ENCODE results near the gene FMNL2.

FMNL2 gene

GRCh38 chr2:152326710-152327109 is 8.3 kb upstream of the FMNL2 start:
- Histone ChIP-seq H3K4me2 (ENCODE audit: low read depth, low read length) (no peak overlapping the region), H4K20me1 (ENCODE audit: insufficient read depth, low read length) (no peaks in the 10 kb centered on the region), H2AFZ (ENCODE audit: low read length) (no peak overlapping the region), H3K27ac (ENCODE audit: low read length) (no peak overlapping the region), H3K36me3 (replicated peaks; ENCODE audit: insufficient read depth, low read length) (no peaks in the 10 kb centered on the region), H3K4me3 (ENCODE audit: low read length) (no peak overlapping the region), H3K27me3 (replicated peaks; ENCODE audit: insufficient read depth, low read length) (no peaks in the 10 kb centered on the region), H3K9ac (ENCODE audit: low read length) (no peak overlapping the region), H3K79me2 (ENCODE audit: low read length) (no peaks in the 10 kb centered on the region), H3K9me3 (replicated peaks; ENCODE audit: insufficient read depth, low read length) (no peaks in the 10 kb centered on the region), H3F3A (ENCODE audit: insufficient read depth, low read length) (no peaks in the 10 kb centered on the region), H3K9me2 (replicated peaks; ENCODE audit: insufficient read depth, low read length) (no peaks in the 10 kb centered on the region), H3K4me1 (ENCODE audit: low read length) (no peaks in the 10 kb centered on the region)
- no peak for DNase-seq
- no peak for TF ChIP-seq EZH2phosphoT487 (IDR thresholded peaks at IDR 0.05; ENCODE audit: low read length)
- no peak for TF ChIP-seq EZH2 (optimal IDR thresholded peaks at IDR 0.05; ENCODE audit: low read depth, low read length)
- no peak for TF ChIP-seq CTCF (IDR thresholded peaks at IDR 0.05; ENCODE audit: low read length)

- Histone ChIP-seq H3K79me2 (ENCODE audit: low read length) (no peaks in the 10 kb centered on the region), H4K20me1 (ENCODE audit: insufficient read depth, low read length) (no peaks in the 10 kb centered on the region), H3K9me2 (replicated peaks; ENCODE audit: insufficient read depth, low read length) (no peaks in the 10 kb centered on the region), H3K4me3 (ENCODE audit: low read length) (no peak overlapping the region), H3K9me3 (replicated peaks; ENCODE audit: insufficient read depth, low read length) (no peaks in the 10 kb centered on the region), H2AFZ (ENCODE audit: low read length) (no peak overlapping the region), H3K9ac (ENCODE audit: low read length) (no peak overlapping the region), H3K27me3 (replicated peaks; ENCODE audit: insufficient read depth, low read length) (no peaks in the 10 kb centered on the region), H3K36me3 (replicated peaks; ENCODE audit: insufficient read depth, low read length) (no peaks in the 10 kb centered on the region), H3K4me2 (ENCODE audit: low read depth, low read length) (no peak overlapping the region), H3K4me1 (ENCODE audit: low read length) (no peaks in the 10 kb centered on the region), H3K27ac (ENCODE audit: low read length) (no peak overlapping the region), H3F3A (ENCODE audit: insufficient read depth, low read length) (no peaks in the 10 kb centered on the region)
- DNase-seq: no peak
- TF ChIP-seq EZH2 (optimal IDR thresholded peaks at IDR 0.05; ENCODE audit: low read depth, low read length): no peak
- no peak for TF ChIP-seq CTCF (IDR thresholded peaks at IDR 0.05; ENCODE audit: low read length)
- no peak for TF ChIP-seq EZH2phosphoT487 (IDR thresholded peaks at IDR 0.05; ENCODE audit: low read length)
Observed at GRCh38 chr2:152328013-152328412, 7.0 kb upstream of the FMNL2 start.

GRCh38 chr2:152330235-152330866 is 4.6 kb upstream of the FMNL2 start:
- TF ChIP-seq EZH2 (optimal IDR thresholded peaks at IDR 0.05; ENCODE audit: low read depth, low read length) (no peak), CTCF (IDR thresholded peaks at IDR 0.05; ENCODE audit: low read length) (no peak), EZH2phosphoT487 (IDR thresholded peaks at IDR 0.05; ENCODE audit: low read length) (no peak)
- Histone ChIP-seq H3K36me3 (replicated peaks; ENCODE audit: insufficient read depth, low read length) (no peaks in the 10 kb centered on the region), H3K4me3 (ENCODE audit: low read length) (no peak overlapping the region), H3K27ac (ENCODE audit: low read length) (no peak overlapping the region), H3K79me2 (ENCODE audit: low read length) (no peaks in the 10 kb centered on the region), H3K4me2 (ENCODE audit: low read depth, low read length) (no peak overlapping the region), H3K4me1 (ENCODE audit: low read length) (no peaks in the 10 kb centered on the region), H2AFZ (ENCODE audit: low read length) (no peak overlapping the region), H3F3A (ENCODE audit: insufficient read depth, low read length) (no peaks in the 10 kb centered on the region), H4K20me1 (ENCODE audit: insufficient read depth, low read length) (no peaks in the 10 kb centered on the region), H3K9me2 (replicated peaks; ENCODE audit: insufficient read depth, low read length) (no peaks in the 10 kb centered on the region), H3K9ac (ENCODE audit: low read length) (no peak overlapping the region), H3K27me3 (replicated peaks; ENCODE audit: insufficient read depth, low read length) (no peaks in the 10 kb centered on the region), H3K9me3 (replicated peaks; ENCODE audit: insufficient read depth, low read length) (no peaks in the 10 kb centered on the region)
- no peak for DNase-seq

All from MM.1S (cell line).